Esophagus muscularis mucosa (tissue), 4 donors: ENCODE results near the gene CBX4. TPM values are rescaled to one million over a fixed set of nuclear protein-coding genes. Genes with fewer than 3 reads are reported as not detected.

ENCODE experiments used
- DNase-seq: peaks from one replicate; pipeline ENCODE4 v3.0.0-alpha.2; 2017; ENCODE audit errors: extremely low spot score
- H3K27ac ChIP-seq, 4 donors: fragments of 200-600 bp; sonication (generic); replicated peaks in 1 of 4; 1 replicate in 3 of 4; 2 replicates in 1 of 4; pipeline ENCODE4 v1.5.1; 2016 to 2019; ENCODE audit warnings: mild to moderate bottlenecking in 1 of 4
- H3K27me3 ChIP-seq, 4 donors: fragments of 200-600 bp; sonication (generic); one replicate each; pipeline versions ENCODE4 v1.5.1 to v1.6.0; 2016 to 2019
- H3K36me3 ChIP-seq, 4 donors: fragments of 200-600 bp; sonication (generic); one replicate each; pipeline ENCODE4 v1.5.1; 2016 to 2019
- H3K4me1 ChIP-seq, 4 donors: fragments of 200-600 bp; sonication (generic); one replicate each; pipeline ENCODE4 v1.5.1; 2016 to 2019
- H3K4me3 ChIP-seq, 4 donors: fragments of 200-600 bp; sonication (generic); 1 replicate in 2 of 4; 2 replicates in 2 of 4; pipeline ENCODE4 v1.5.1; 2016 to 2019; ENCODE audit warnings: mild to moderate bottlenecking in 4 of 4, moderate library complexity in 1 of 4
- H3K9me3 ChIP-seq, 4 donors: fragments of 200-600 bp; sonication (generic); 1 replicate in 3 of 4; 2 replicates in 1 of 4; pipeline ENCODE4 v1.5.1; 2016 to 2019
- EP300 ChIP-seq: sonication (generic); formaldehyde crosslinking; IDR thresholded peaks from one replicate; pipeline ENCODE4 v1.6.1; 2017; ENCODE audit warnings: antibody characterized with exemption
- POLR2A ChIP-seq: fragments of 450-650 bp; IDR thresholded peaks from one replicate; pipeline ENCODE4 v1.6.1; 2017; ENCODE audit warnings: antibody characterized with exemption, moderate library complexity, mild to moderate bottlenecking, low read depth
- POLR2AphosphoS5 ChIP-seq, 2 donors: sonication (generic); formaldehyde crosslinking; IDR thresholded peaks; one replicate each; pipeline ENCODE4 v1.6.1; 2017; ENCODE audit warnings: antibody characterized with exemption in 2 of 2
- WGBS: methylation state at CpG from one replicate; pipeline ENCODE4 v1.1.5; 2018; 5-methylcytosine and 5-hydroxymethylcytosine counted together
- intact Hi-C: fragments of 100-400 bp; cut with DNase I; formaldehyde crosslinking; loops from one replicate; pipeline ENCODE4 v1.15.1; 2023
- total RNA-seq, 4 donors: library from RNA; depleted of rRNA; stranded (reverse); fragments of >200 nt; gene quantifications; one replicate each; pipeline versions ENCODE4 v1.1.0 to v1.2.1, GENCODE V29; 2016
- TF ChIP-seq, protein P1 (sequence below), 3 experiments: fragments of 200-600 bp in 2 of 3; fragments of 450-650 bp in 1 of 3; sonication (generic) in 2 of 3; IDR thresholded peaks; one replicate each; pipeline ENCODE4 v1.5.1; 2017 to 2019; ENCODE audit warnings: antibody characterized with exemption in 3 of 3, mild to moderate bottlenecking in 2 of 3, moderate library complexity in 1 of 3

The CBX4 gene
- total RNA-seq, 4 donors from 2014 or later: 6.6 to 14.1 (median 12.3) TPM

DNA sequence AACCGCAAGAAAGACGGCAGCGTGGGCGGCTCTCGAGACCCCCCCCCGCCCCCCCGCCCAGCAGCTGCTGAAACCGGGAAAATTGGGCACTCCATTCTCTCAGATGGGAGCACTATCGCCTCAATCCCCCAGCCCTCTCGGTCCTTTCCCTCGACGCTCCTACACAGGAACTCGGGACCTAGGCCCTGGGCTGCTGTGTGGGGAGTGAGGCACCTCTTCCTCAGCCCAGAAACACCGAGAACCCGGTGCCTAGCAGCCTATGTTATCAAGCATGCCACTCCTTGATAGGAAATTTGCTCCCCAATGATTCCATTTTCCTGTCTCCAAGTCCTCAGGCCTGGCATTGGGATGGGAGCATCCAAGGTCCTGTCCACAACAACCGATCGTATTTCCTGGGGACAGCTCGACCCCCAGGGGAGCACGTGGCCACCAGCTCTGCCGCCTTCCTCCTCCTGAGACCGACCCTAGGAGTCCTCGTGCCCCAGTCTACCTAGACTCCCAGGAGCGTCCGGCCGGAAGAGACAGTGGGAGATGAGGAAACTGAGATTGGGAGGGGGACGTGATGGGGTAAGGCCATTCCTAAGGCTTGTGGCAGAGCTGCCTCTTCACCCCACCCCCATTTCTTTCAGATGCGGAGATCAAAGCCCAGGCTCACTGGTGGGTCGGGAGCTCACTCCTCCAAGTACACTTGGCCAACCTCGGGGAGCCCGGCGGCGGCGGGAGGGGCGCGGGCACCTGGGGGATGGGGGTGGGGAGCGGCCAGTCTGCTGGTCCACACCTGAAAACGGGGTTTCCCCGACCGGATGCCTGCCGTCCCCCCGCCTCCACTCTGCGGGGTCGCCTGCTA is 24.9 kb downstream of the CBX4 start:
- peaks cover 48 to 65% (median 62%) of the 10 kb centered on the region in 4 donors for H3K4me1 ChIP-seq
- peak overlapping the region; percentile 29 to 40 (median 38) for H3K4me3 ChIP-seq
- TF ChIP-seq POLR2AphosphoS5 (IDR thresholded peaks at IDR 0.05) (no peak), POLR2A (no peak), EP300 (no peak)
- TF ChIP-seq, protein P1, sequence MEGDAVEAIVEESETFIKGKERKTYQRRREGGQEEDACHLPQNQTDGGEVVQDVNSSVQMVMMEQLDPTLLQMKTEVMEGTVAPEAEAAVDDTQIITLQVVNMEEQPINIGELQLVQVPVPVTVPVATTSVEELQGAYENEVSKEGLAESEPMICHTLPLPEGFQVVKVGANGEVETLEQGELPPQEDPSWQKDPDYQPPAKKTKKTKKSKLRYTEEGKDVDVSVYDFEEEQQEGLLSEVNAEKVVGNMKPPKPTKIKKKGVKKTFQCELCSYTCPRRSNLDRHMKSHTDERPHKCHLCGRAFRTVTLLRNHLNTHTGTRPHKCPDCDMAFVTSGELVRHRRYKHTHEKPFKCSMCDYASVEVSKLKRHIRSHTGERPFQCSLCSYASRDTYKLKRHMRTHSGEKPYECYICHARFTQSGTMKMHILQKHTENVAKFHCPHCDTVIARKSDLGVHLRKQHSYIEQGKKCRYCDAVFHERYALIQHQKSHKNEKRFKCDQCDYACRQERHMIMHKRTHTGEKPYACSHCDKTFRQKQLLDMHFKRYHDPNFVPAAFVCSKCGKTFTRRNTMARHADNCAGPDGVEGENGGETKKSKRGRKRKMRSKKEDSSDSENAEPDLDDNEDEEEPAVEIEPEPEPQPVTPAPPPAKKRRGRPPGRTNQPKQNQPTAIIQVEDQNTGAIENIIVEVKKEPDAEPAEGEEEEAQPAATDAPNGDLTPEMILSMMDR (IDR thresholded peaks at IDR 0.05): no peak
- DNase-seq: no peak
- no peaks in the 10 kb centered on the region for H3K36me3 ChIP-seq
- H3K27ac ChIP-seq: no peak overlapping the region
- 39% methylated on average over 24 of the region's 43 CpGs for WGBS
- H3K27me3 ChIP-seq: peaks cover 22 to 90% (median 60%) of the 10 kb centered on the region in 4 donors
- H3K9me3 ChIP-seq: no peaks in the 10 kb centered on the region
- intact Hi-C loops: no loop called here

DNA sequence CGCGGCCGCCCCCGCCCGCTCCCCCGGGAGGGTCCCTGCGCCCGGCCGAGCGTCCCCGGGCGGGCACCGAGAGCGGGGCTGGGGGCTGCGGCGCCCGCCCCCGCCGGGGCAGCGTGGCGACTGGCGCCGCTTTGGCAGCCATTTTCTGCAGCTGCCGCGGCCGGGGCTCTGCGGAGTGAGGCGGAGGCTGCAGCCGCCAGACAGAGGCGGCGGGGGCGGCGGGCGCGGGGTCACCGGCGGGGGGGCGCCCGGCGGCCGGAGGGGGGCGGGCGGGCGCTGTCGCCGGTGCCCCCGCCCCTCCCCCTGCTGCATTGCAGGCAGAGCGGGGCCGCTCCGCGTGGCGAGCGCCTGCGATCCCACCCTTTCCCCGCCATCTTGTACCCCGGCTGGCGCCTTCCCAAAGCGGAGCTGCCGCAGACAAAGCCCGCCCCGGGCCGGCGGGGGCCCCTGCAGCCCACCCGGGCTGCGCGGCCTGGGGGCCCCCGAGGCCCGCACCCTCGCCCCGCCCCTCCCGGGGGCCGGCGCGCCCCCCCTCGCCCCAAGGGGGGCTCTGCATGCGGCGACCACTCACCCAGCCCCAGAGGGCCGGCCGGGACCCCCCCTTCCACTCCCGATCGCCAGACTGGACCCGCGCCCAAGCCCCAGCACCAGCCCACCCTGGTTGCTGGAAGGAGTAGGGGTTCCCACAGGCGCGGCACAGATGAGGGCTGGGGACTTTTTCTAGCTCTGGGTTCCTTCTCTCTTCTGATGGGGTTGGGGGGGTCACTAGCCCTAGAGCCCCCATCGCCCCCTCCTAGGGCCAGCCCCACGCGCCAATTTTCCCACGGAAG is 25.7 kb downstream of the CBX4 start:
- TF ChIP-seq POLR2AphosphoS5 (IDR thresholded peaks at IDR 0.05) (no peak), EP300 (no peak), POLR2A (no peak)
- TF ChIP-seq, protein P1 (IDR thresholded peaks at IDR 0.05): no peak
- H3K27me3 ChIP-seq: peaks cover 30 to 95% (median 68%) of the 10 kb centered on the region in 4 donors
- DNase-seq: no peak
- no peaks in the 10 kb centered on the region for H3K36me3 ChIP-seq
- H3K27ac ChIP-seq: no peak overlapping the region
- WGBS: 20% methylated on average over 1 of the region's 89 CpGs
- H3K4me3 ChIP-seq: peak overlapping the region; percentile 38 to 60 (median 41)
- H3K9me3 ChIP-seq: no peaks in the 10 kb centered on the region
- intact Hi-C loops: no loop called here
- peaks cover 48 to 71% (median 62%) of the 10 kb centered on the region in 4 donors for H3K4me1 ChIP-seq

DNA sequence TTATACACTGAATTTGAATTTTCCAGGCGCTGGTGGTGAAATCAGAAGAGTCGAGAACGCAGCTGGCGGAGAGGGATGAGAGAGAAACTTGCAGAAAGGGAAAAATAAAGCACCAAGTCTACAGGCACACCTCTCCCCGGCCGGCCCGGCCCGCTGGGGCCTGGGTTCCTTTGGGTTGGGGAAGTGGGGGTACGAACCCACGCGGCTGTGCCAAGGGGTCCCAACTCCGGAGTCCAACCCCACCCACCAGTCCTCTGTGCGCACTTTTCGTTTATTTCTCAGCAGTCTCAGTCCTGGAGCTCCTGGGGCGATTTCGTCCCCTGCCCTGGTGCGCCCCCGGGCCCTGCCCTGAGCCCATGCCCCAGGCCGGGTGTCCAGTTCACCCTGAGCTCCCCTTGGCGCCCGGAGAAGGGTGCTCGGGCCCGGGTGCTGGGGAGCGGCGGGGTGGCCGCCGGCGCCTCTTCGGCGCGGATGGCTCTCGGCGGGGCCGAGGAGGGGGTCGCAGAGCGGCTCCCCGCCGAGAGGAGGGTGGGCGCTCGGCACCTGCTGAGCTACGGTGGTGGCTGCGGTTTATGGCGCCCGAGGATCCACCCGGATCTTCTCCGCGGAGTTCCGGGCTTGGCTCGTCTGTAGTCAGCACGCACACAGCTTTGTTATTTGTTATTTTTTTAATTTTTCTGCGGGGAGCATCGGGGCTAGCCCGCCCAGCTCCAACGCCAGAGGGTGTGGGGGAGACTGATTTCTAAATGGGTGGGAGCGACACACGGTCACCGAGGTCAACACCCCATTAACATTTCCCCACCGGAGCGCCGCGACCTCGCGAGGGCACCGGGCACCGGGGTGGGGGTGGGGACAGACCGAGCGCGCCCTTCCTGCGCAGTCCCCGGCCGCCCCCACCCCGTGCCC is 26.6 kb downstream of the CBX4 start:
- peaks cover 35 to 100% (median 77%) of the 10 kb centered on the region in 4 donors for H3K27me3 ChIP-seq
- peak overlapping the region; percentile 38 to 60 (median 41) for H3K4me3 ChIP-seq
- H3K4me1 ChIP-seq: peaks cover 48 to 71% (median 62%) of the 10 kb centered on the region in 4 donors
- DNase-seq: no peak
- no peak overlapping the region for H3K27ac ChIP-seq
- no peaks in the 10 kb centered on the region for H3K36me3 ChIP-seq
- 24% methylated on average over 48 of the region's 72 CpGs for WGBS
- H3K9me3 ChIP-seq: no peaks in the 10 kb centered on the region
- intact Hi-C loops: no loop called here
- TF ChIP-seq, protein P1 (IDR thresholded peaks at IDR 0.05): no peak
- no peak for TF ChIP-seq POLR2A
- TF ChIP-seq POLR2AphosphoS5 (IDR thresholded peaks at IDR 0.05): peak in 1 of 2 donors; percentile 32
- TF ChIP-seq EP300: no peak

DNA sequence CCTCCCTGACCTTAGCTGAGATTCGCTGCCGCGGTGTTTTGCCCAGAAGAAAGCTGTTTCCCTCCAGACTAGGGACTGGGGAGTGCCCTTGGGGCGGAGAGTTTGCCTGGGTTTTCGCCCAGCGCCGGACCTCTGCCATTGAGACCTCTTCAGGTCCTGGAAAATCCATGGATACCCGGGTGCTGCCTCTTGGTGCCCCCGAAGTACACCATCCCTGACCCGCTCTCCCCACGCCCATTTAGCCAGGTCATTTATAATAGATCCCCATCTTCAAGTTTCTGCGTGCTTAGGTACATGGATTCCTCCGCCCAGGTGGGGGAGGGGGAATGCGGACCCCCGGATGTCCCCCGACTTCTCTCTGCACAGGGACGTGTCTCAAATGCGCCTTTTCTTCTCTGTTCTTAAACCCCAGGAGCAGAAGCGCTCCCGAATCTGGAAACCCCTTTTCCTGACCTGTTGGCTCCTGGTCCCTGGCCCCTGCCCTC is 27.3 kb downstream of the CBX4 start:
- peaks cover 37 to 100% (median 83%) of the 10 kb centered on the region in 4 donors for H3K27me3 ChIP-seq
- H3K4me1 ChIP-seq: peaks cover 48 to 71% (median 62%) of the 10 kb centered on the region in 4 donors
- TF ChIP-seq POLR2AphosphoS5 (IDR thresholded peaks at IDR 0.05): no peak
- no peak for TF ChIP-seq POLR2A
- TF ChIP-seq, protein P1 (IDR thresholded peaks at IDR 0.05): no peak
- 33% methylated on average over 16 of the region's 20 CpGs for WGBS
- intact Hi-C loops: no loop called here
- no peaks in the 10 kb centered on the region for H3K36me3 ChIP-seq
- no peak overlapping the region for H3K27ac ChIP-seq
- DNase-seq: no peak
- H3K9me3 ChIP-seq: no peaks in the 10 kb centered on the region
- no peak overlapping the region for H3K4me3 ChIP-seq
